D721Med (cell line): ENCODE measurements around the gene ARHGAP23.

ENCODE experiments used
- DNase-seq: peaks from one replicate; pipeline ENCODE4 v3.0.0; 2011; ENCODE audit warnings: low spot score; ENCODE audit not compliant: insufficient read length
- FAIRE-seq: peaks from 2 replicates; lab custom pipeline; 2011; peaks lifted over from hg19 to GRCh38; lab: Jason Lieb, UNC
- CTCF ChIP-seq: IDR thresholded peaks from 2 replicates; pipeline ENCODE4 v1.5.1; 2012; ENCODE audit warnings: mild to moderate bottlenecking, control low read depth; ENCODE audit not compliant: insufficient read depth; ENCODE audit errors: missing control alignments

The ARHGAP23 gene, protein sequence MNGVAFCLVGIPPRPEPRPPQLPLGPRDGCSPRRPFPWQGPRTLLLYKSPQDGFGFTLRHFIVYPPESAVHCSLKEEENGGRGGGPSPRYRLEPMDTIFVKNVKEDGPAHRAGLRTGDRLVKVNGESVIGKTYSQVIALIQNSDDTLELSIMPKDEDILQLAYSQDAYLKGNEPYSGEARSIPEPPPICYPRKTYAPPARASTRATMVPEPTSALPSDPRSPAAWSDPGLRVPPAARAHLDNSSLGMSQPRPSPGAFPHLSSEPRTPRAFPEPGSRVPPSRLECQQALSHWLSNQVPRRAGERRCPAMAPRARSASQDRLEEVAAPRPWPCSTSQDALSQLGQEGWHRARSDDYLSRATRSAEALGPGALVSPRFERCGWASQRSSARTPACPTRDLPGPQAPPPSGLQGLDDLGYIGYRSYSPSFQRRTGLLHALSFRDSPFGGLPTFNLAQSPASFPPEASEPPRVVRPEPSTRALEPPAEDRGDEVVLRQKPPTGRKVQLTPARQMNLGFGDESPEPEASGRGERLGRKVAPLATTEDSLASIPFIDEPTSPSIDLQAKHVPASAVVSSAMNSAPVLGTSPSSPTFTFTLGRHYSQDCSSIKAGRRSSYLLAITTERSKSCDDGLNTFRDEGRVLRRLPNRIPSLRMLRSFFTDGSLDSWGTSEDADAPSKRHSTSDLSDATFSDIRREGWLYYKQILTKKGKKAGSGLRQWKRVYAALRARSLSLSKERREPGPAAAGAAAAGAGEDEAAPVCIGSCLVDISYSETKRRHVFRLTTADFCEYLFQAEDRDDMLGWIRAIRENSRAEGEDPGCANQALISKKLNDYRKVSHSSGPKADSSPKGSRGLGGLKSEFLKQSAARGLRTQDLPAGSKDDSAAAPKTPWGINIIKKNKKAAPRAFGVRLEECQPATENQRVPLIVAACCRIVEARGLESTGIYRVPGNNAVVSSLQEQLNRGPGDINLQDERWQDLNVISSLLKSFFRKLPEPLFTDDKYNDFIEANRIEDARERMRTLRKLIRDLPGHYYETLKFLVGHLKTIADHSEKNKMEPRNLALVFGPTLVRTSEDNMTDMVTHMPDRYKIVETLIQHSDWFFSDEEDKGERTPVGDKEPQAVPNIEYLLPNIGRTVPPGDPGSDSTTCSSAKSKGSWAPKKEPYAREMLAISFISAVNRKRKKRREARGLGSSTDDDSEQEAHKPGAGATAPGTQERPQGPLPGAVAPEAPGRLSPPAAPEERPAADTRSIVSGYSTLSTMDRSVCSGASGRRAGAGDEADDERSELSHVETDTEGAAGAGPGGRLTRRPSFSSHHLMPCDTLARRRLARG (N-terminal part only)

GRCh38 chr17:38428112-38428642 is at the start of gene ARHGAP23:
Gene ARHGAP23, plus strand, starts transcription at chr17:38428464. Its CDS starts 22 bp downstream, at chr17:38428486.
- DNase-seq (no peak), FAIRE-seq (no peak)
- no peak for TF ChIP-seq CTCF

DNA sequence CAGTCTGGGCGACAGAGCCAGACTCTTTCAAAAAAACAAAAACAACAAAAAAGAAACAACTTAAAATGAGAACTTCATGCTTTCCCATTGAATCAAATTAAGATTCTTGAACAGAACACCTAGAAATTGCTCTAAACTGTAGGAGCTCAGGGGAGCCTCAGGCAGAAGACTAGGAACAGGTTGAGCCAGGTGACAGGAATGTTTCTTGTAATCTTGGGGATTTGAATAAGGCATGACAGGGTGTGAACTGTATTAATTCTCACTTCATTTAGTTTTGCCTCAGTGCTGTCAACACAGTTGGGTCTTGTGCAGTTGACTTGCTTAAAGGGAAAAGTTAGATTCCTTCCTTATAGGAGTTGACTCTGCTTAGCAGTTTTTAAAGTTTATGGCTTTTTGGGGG is 48.8 kb upstream of the ARHGAP23 start:
- no peak for TF ChIP-seq CTCF
- no peak for DNase-seq
- no peak for FAIRE-seq

GRCh38 chr17:38395090-38395489 is 33.2 kb upstream of the ARHGAP23 start:
- FAIRE-seq (no peak), DNase-seq (no peak)
- TF ChIP-seq CTCF = no peak

DNA sequence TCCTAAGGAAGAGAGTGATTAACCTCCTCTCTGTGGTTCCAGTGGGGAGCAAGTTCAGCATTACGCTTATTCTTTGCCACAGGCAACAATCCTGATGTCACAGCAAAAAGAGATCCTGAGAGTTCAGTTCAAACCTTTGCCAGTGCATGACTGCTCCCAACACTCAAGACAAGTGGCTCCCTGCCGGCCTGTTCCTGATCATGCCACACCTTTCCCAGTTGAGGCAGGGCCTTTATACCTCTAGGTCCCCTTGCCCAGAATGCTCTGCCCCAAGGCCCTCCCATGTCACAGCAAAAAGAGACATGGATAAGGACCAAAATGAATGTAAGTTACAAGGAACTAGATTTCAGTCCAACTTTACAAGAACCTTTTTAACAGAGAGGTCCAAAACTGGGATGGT is 31.0 kb upstream of the ARHGAP23 start:
- TF ChIP-seq CTCF = no peak
- FAIRE-seq = no peak
- DNase-seq = no peak

GRCh38 chr17:38400286-38400685 is 28.0 kb upstream of the ARHGAP23 start:
- no peak for DNase-seq
- FAIRE-seq = no peak
- TF ChIP-seq CTCF = no peak

DNA sequence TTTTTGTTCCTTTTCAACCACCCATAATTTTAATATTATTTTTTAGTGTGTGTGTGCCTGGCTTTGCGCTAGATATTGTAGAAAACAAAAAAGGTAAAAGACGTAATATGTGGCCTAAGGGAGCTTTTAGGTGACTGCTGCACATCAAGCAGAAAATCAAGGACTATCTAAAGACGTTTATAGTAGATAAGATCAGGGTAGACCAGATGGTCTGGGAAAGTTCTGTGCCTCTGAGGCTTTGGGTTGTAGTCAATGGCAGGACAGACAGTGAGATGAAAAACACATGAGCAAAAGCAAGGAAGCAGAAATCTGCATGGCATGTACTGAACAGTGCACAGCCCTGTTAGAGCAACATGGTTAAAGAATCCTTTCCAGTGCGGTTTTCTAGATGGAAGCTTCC is 26.8 kb upstream of the ARHGAP23 start:
- no peak for DNase-seq
- no peak for FAIRE-seq
- TF ChIP-seq CTCF = no peak
